Measurements from ENCODE around the gene THNSL1.
A peak's percentile ranks its signal among the peaks of the same experiment; 100 is the strongest.
"Not testable (repeated sequence)": the region's sequence is repeated elsewhere in the genome, so short reads cannot be mapped to it uniquely, and the experiment has no call there.

THNSL1 gene

DNA sequence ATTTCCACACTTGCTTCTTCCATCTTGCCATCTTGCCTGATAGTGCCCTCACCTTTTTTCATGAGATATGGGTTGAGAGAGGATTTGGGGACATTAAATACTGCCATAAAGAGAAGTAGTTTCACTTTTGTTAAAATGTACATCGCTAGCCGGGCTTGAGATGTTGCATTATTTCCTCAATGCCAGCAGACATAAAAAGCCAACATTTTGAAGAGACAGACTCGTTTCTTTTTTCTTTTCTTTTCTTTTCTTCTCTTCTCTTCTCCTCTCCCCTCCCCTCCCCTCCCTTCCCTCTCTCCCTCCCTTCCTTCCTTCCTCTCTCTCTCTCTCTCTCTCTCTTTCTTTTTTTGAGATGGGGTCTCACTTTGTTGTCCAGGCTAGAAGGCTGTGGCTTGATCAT lies 18.4 kb upstream of the THNSL1 start:
- DNase-seq, result no peak

DNA sequence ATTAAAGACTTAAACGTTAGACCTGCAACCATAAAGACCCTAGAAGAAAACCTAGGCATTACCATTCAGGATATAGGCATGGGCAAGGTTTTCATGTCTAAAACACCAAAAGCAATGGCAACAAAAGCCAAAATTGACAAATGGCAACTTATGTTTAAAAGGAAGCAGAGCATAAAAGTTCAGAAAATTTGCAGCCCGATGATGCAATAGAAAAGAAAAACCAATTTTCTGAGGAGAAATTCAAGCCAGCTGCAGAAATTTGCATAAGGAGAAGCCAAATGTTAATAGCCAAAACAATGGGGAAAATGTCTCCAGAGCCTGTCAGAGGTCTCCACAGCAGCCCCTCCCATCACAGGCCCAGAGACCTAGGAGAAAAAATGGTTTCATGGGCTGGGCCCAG lies 4.8 kb upstream of the THNSL1 start:
- not testable (repeated sequence) for DNase-seq

DNA sequence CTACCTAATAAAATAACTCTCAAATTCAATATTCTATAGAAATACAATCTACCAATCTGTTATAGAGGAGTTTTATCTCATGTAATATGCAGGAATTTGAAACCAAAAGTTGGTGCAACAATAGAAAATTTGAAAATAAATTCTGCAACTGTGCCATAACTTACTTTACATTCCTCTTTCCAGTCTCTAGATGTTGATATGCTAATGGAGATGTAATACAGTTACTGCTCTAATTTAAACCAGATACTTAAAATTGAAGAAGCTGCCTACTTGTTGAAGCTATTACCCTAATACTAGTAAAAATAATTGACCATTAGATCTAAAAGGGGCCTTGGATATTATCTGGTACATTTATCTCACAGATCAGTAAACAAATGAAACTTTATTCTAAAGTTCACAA lies 1.8 kb upstream of the THNSL1 start:
- DNase-seq, result no peak

DNA sequence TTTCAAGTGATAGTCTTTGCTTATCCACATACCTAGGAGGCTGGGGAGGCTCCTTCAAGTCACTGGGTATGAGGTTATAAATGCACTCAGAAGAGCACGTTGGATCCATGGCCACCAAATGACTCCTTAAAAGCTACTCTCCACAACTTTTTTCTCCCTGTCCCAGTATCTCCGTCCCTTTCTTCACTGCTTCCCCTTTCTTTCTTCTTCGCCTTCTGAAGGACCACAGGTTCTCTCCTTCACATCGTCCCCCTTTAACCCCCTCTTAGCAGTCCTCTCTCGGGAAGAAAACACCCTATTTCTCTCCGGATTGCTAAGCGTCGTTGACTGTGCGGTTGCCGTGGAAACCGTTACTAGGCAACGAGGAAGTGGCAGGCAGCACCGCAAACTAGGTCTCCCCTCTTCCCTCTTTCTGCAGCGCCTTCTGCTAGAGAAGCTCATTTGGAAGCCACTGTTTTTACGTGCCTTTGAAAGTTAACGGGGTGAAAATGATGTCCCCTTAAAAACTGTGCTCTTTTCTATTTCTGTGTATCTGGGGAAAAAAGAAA lies 510 bp upstream of the THNSL1 start, which contains the start of gene ENKUR:
Gene ENKUR (minus strand): TSS at position 331 of the 548 bp plus-strand sequence. CDS start 222 bp downstream, at position 109.
- peak; percentile 93 for DNase-seq

DNA sequence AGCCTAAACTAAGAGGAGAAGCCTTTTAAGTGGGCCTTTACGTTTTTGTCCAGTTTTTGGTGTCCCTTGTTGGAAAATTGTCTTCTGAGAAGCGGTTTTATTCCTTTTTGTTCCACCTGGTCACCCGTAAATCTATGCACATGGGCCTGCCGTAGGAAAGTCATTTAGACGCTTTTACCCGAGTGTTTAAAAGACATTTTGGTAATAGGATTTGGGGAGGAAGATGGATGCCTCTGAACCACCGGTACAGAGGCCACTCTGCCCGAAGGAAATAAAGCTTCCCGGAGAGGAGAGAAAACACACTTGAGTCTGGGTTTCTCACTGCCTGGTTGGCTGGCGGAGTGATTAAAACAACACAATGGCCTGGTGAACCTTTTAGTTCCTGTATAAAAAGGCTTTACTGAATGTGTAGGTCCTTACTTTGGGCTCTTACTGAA lies 760 bp downstream of the THNSL1 start:
- DNase-seq, result no peak

DNA sequence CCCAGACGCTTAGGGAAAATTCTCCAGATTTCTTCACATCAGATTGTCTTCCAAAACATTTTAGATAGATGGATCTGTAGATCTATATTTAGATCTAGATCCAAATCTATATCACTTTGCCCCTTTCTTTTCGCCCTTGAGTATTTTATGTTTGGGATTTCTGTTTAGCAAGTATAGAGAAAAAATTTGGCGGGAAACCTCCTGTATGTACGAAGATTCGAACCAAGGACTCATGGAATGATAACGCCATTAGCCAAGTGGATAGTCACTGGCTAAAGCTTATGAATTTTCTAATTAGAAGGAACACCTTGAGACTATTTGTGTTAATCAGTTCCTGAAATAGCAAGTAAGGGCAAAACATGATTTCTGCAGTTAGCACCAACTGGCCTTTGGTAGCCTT lies 1.2 kb downstream of the THNSL1 start:
- no peak for DNase-seq

DNA sequence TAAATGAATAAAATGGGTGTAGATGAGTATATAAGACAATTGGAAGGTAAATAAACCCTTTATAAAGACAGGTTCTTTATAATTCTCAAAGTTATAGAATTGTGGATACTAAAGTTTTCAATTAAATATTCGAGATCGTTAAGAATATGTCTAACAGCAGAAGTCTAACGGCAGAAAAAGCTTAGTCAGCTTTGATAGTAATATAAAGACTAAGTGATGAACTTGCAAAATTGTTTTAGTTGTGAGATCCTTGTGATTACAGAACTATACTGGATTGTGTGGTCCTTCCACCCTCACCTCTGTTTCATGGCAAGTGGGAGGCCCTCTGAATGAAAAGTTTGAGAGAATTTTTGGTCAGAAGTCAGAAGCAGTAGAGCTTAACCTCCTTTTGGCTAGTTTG lies 2.3 kb downstream of the THNSL1 start:
- DNase-seq, result no peak

DNA sequence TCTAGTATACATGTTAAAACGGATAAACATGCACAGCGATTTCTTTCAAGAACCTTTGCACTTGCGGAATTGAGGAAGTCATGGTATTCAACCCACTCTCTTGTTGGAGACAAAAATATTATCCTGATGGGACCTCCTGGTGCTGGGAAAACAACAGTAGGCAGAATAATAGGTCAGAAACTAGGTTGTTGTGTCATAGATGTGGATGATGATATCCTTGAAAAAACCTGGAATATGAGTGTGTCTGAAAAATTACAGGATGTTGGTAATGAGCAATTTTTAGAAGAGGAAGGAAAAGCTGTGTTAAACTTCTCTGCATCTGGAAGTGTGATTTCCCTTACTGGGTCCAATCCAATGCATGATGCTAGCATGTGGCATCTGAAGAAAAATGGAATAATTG lies 6.9 kb downstream of the THNSL1 start:
- DNase-seq, result no peak

DNA sequence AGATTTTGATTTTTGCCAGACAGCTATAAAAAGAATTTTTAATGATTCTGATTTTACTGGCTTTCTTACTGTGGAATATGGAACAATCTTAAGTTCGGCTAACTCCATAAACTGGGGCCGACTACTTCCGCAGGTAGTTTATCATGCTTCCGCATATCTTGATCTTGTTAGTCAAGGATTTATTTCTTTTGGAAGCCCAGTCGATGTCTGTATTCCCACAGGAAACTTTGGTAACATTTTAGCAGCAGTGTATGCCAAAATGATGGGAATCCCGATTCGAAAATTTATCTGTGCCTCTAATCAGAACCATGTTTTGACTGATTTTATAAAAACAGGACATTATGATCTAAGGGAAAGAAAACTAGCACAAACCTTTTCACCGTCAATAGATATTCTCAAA lies 8.1 kb downstream of the THNSL1 start:
- DNase-seq, result no peak

DNA sequence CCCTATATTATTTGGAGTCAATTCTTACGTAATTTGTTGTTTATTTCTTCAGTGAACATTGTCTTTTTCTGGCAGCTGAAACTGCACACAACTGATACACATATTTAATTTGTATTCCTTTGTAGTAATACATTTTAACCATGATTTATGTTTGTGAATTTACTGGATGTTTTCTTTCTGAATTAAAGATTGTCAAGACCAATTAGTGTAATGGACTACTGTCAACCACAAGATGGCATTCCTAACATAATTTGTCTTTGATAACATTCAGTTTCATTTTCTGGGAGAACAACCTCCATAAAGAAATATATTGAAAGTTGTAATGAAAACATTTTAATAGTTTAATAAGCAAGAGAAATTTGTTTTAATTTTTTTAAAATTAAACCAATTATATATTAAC lies 10.1 kb downstream of the THNSL1 start:
- DNase-seq, result no peak

DNA sequence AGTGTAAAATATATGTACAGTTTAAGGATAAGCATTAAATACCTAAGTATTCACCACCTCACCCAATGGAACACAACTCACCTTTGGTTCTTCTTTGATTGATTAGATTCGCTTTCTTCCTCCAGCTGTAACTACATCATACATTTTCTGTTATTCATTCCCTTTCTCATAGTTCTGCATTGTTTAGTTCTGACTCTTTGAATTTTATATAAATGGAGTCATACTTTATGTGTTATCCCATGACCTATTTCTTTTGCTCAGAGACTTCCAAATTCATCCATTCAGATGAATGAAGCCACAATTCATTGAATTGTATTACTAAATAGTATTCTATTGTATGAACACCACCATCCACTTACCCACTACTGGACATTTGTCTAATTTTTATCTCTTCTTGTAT lies 12.3 kb downstream of the THNSL1 start:
- DNase-seq, result no peak

DNA sequence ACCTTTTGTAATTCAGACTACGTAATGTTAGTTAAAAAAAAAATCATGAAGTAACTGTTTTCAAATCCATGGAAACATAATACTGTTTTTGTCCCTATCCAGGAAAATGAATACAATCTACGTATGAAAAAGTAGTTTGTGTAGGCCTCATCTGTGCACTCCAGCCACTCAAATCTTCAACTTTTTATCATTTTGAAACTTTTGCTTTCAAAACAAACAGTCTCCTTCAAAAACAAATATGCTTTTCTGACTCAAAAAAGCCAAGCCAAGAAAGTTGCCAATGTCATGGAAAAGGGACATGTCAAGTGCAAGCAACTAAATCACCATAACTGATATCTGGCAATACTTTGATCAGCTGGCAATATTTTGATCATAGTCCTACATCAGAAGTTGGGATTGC lies 13.1 kb downstream of the THNSL1 start:
- DNase-seq, result no peak

DNA sequence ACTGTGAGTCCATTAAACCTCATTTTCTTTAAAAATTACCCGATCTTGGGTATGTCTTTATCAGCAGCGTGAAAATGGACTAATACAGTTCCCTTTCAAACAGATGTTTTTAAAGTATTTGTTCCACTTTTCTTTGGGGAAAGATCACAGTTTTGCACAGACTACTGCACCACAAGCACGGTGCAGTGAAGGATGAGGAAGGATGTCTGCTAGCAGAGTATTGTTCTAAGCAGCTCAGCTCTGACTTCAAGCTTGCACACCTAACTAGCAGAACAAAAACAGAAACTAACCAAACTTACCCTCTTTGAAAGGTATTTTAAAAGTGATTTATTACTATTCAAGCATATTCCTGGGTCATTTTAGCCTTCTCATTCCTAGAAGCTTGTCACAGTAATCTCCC lies 20.0 kb downstream of the THNSL1 start:
- DNase-seq, result no peak

DNA sequence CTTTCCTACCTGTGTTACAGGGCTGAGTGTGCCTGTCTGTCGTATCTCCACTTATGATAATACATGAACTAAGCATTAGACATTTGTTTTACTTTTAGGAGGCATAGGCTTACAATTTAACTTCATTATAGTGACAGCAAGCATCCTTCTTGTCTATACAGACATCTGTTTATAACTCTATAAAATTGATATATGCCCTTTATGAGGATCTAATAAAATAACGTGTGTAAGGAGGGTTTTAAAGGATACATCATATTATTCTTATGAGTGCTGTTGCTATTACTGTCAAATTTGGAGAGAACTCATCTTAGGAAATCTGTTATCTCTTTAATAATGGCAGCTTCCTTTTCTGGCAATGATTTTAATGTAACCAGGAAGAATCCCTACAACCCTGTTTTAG lies 21.9 kb downstream of the THNSL1 start:
- no peak for DNase-seq

DNA sequence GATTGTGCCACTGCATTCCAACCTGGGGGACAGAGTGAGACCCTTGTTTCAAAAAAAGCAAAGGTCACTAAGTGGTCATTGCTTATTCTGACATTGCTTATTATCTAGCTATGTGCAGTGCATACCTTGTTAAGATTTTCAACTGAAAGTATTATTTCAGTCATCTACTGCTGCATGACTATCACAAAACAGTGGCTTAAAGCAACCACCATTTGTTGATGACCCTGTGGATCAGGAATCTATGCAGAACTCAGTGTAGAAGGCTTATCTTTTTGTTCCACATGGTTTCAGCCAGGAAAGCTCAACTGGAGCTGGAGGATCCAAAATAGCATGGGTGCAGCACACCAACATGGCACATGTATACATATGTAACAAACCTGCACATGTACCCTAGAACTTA lies 23.1 kb downstream of the THNSL1 start:
- DNase-seq, result no peak

DNA sequence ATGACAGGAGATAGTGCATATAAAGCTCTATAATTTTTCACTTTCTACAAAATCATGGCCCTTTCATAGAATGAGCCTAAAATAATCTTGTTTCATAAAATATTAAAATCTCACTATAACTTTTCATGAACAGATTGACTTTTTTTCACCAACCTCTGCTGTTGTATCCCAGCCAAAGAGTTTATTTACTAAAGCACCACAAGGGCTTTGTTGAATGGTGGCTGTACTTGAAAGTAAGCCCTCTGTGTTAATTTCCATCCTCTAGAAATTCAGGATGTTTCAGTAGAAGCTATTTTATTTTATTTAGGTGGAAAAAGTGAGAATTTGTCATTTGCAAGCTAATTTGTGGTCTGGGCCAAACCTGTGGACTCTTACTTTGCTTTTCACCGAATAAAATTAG lies 30.2 kb downstream of the THNSL1 start:
- no peak for DNase-seq

DNA sequence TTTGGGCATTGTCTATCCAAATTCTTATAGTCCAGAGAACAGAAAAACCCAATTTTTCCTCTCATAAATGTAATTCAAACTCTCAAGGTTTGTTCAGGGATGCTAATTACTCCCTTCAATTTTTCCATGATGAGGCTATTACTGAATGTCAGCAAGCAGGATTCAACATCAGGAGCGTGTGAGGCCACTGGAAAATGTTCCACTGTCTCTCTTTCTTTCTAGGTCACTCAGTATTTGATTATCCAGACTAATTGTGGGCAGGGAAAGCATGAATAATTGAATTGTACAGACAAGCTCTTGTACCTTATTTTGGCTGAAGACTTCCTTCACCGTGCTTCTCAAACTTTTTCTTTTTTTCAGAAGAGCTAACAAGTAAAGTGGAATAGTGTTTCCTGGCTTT lies 30.7 kb downstream of the THNSL1 start:
- no peak for DNase-seq

DNA sequence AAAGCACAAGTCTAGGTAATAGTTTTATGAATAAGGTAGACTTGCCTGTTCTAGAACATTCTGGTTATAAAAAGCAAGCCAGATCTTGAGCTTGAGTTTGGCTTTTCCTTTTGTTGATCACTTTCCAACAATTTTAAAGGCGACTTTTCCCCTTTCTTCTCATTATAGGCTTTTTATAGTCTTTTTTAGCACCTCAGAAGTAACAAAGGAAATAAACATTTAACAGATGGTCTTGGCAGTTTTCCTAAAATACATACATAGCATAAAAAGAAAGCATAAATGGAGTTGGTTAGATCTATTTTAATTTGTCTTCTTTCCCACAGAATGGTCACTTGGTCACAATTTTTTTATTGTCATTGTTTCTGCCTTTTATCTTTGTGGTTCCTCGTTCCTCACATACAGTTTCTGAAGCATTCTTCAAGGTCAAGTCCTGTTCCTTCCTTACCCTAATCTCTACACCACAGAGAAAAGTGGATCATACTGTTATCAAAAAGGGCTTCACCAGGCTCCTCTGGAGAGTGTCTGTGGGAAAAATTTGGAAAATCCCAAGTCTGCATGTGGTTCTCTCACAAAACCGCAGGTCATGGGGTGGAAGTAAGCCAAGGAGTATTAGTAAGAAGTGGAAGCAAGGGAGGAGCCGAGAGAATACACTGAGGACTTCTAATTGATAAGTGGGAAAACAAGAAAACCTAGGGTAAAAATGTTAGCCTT lies 31.3 kb downstream of the THNSL1 start:
- DNase-seq, result no peak

DNA sequence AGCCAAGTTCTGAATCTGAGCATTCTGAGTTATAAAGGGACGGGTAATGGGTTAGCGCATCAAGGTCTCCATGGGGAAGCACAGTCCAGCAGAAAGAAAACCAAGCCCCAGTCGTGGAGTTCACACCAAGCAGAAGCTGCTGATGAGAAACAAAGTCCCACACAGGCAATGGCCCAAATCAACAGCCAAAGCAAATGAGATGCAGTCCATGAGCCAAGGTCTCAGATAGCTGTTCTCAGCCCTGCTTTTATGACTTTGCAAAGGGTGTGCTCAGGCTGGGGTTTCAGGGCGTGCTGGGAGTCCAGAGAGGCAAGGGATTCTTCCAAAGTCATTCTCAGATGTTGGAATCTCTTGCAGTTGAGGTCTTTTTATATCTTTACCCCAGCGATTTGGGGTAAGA lies 32.0 kb downstream of the THNSL1 start:
- no peak for DNase-seq

DNA sequence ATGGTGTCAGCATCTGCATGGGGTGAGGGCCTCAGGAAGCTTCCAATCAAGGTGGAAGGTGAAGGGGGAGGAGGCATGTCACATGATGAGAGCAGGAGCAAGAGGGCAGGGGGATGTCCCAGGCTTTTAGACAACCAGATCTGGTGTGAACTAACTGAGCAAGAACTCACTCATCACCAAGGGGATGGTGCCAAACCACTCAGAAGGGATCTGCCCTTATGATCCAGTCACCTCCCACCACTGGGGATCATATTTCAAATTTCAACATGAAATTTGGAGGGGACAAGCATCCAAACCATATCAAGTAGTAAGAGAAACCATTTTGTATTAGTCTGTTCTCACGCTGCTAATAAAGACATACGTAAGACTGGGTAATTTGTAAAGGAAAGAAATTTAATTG lies 33.6 kb downstream of the THNSL1 start:
- no peak for DNase-seq

DNA sequence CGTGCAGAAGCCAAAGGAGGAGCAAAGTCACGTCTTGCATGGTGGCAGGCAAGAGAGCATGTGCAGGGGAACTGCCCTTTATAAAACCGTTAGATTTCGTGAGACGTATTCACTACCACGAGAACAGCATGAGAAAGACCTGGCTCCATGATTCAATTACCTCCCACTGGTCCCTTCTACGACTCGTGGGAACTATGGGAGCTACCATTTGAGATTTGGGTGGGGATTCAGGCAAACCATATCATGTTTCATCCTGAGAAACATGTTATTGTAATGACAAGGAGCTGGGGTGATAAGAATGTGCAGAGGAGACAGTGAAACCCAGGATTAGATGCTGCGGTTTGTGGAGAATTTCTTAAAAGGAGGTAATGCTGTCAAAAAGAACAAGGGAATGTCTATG lies 34.0 kb downstream of the THNSL1 start:
- DNase-seq, result no peak

DNA sequence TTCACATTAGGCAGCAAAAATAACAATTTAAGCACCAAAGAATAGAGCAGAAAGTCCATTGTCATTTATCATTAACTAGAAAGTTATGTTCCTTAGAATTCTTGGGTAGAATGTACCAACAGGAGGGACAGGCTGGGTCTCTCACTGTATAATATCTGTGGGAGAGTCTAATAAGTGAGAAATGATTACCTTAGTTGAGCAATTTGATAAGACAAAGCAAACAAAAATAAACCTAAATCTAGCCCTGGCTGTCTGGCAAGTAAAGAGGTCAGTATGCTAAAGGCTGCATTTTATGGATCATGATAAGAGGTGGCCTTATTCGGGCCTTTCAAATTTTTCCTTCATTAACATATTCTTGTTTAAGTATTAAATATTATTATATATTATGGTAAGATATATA lies 35.6 kb downstream of the THNSL1 start:
- no peak for DNase-seq

DNA sequence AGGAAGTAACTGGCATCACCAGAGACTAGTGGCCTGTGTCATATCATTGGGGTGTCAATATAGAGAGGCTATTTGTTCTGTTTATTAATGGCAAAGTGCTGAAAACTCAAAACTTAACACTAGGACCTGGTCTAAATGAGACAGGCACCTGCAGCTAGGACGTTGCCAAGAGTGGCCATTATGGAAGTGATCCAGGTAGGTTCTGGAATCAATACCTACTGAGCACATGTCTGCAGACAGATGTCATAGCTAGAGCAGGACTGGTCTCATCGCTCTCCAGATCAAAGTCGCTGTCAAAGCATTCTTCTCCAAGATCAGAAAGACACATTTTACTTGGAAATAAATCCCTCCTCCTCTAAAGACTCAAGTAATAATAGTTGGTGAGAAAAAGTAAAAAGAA lies 40.3 kb downstream of the THNSL1 start:
- DNase-seq, result no peak

DNA sequence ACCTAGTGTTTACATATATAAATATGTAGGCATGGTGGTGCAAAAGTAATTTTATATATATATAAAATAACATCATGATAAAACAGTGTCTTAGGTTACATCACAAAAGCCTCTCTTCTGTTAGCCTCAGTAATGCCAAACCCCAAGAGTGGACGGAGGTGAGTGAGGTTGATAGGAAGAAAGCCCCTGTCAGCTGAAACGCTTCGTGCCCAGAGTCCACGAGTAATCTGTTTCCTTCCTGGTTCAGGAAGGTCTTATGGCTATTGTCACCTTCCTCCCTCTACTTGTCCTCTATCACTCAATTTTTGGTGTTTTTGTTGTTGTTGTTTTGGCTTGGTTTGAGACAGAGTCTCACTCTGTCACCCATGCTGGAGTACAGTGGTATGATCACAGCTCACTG lies 41.5 kb downstream of the THNSL1 start:
- DNase-seq, result no peak

DNA sequence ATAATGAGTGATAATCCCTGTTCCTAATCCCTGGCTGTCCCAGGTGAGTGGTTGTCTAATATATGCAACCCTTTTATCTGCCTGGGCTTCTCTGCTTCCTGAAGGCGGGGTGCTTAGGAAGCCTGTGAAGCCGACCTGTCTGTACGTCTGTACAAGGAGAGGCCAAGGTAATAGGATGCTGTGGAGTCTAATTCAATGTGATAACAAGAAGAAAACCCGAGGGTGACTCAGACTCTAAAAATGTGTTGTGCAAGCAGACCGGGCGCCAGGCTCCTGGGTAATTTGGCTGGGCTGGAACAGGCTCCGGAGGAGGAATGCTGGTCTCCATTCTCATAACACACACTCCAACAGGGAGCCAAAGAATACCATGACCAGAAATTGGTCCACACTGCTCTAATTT lies 43.6 kb downstream of the THNSL1 start:
- DNase-seq, result no peak
